GM12891 (cell line): ENCODE measurements around the gene RNF144A.

Source experiments
- PAX5 ChIP-seq: IDR thresholded peaks from 2 replicates; pipeline ENCODE4 v1.6.1; 2011; ENCODE audit warnings: low read length, moderate library complexity, mild to moderate bottlenecking; ENCODE audit not compliant: insufficient read depth, severe bottlenecking
- POLR2A ChIP-seq: IDR thresholded peaks from 2 replicates; pipeline ENCODE4 v1.6.1; 2011; ENCODE audit warnings: low read depth, low read length, control low read depth
- POLR2AphosphoS5 ChIP-seq: IDR thresholded peaks from 2 replicates; pipeline ENCODE4 v1.6.1; 2011; ENCODE audit warnings: low read depth, low read length, control low read depth
- POU2F2 ChIP-seq: IDR thresholded peaks from 2 replicates; pipeline ENCODE4 v1.6.1; 2011; ENCODE audit warnings: low read depth, mild to moderate bottlenecking, control low read depth, low read length, moderate library complexity
- TAF1 ChIP-seq: IDR thresholded peaks from 2 replicates; pipeline ENCODE4 v1.6.1; 2011; ENCODE audit warnings: low read depth, low read length, control low read depth

DNA sequence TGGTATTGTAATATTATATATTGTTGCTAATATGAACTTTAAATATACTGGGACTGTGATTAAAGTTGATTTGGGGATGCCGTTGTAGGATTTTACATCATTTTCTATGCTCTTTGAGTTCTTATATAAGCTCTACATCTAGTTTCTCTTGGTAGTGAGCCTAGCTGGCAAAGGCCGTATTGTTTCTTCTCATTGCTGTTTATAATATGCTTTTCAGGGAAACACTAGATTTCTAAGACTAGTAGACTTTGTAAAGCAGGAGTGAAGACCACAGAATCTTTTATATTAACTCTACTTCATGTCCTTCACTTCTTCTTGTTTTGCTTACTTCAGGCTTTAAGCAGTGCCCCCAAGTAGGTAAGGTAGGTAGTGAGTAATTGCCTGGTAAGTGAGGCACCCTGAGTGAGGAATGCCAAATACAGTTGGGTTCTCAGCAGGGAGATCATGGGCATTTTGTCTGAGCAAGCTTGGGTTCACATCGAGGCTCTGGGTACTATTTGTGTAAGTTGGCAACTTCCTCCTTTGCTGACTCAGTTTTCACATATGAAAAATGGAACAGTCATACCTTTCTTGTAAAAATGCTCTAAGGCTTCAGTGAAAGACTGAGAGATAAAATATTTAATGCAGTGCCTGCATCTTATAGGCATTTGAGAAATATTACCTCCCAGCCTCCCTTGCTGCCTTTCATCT is 96.4 kb downstream of the RNF144A start:
- TF ChIP-seq POLR2A (no peak), POLR2AphosphoS5 (no peak), PAX5 (no peak), POU2F2 (no peak), TAF1 (no peak)
